HL-60 (cell line): ENCODE data around the gene PDE3A.

Experiments
- CTCF ChIP-seq: IDR thresholded peaks from one replicate; pipeline ENCODE4 v1.5.1; 2011; ENCODE audit warnings: low read length, control low read depth, inconsistent platforms; ENCODE audit not compliant: insufficient read depth
- GABPA ChIP-seq: IDR thresholded peaks from 2 replicates; pipeline ENCODE4 v1.6.1; 2012; ENCODE audit warnings: low read depth
- POLR2AphosphoS5 ChIP-seq: IDR thresholded peaks from 2 replicates; pipeline ENCODE4 v1.6.1; 2012; ENCODE audit warnings: low read depth
- REST ChIP-seq: IDR thresholded peaks from 2 replicates; pipeline ENCODE4 v1.6.1; 2012; ENCODE audit warnings: low read depth; ENCODE audit not compliant: insufficient replicate concordance
- SPI1 ChIP-seq: IDR thresholded peaks from 2 replicates; pipeline ENCODE4 v1.6.1; 2012; ENCODE audit warnings: low read depth, mild to moderate bottlenecking, borderline replicate concordance

- TF ChIP-seq POLR2AphosphoS5, result no peak
- no peak for TF ChIP-seq REST
- TF ChIP-seq CTCF, result no peak
- no peak for TF ChIP-seq GABPA
- no peak for TF ChIP-seq SPI1
Observed at GRCh38 chr12:20350495-20350894, 17.8 kb upstream of the PDE3A start.
